Loucy (cell line): ENCODE results near the gene CSTPP1.

Experiments
- H2AFZ ChIP-seq: fragments of 200-600 bp; sonication (generic); 2 replicates; pipeline ENCODE4 v1.6.0; 2016; ENCODE audit warnings: antibody characterized with exemption, mild to moderate bottlenecking, low read length, moderate library complexity
- H3F3A ChIP-seq: fragments of 200-600 bp; 2 replicates; pipeline ENCODE4 v1.6.0; 2016; ENCODE audit warnings: antibody characterized with exemption, low read depth, mild to moderate bottlenecking
- H3K27me3 ChIP-seq: fragments of 200-600 bp; sonication (generic); 2 replicates; pipeline ENCODE4 v1.6.1; 2014; ENCODE audit warnings: low read length, mild to moderate bottlenecking; ENCODE audit not compliant: insufficient read depth, poor library complexity, severe bottlenecking
- H3K36me3 ChIP-seq: fragments of 200-600 bp; sonication (generic); 2 replicates; pipeline ENCODE4 v1.6.1; 2016; ENCODE audit warnings: low read length; ENCODE audit not compliant: insufficient read depth
- H3K4me1 ChIP-seq: fragments of 200-600 bp; sonication (generic); 2 replicates; pipeline ENCODE4 v1.5.1; 2014; ENCODE audit warnings: low read length, mild to moderate bottlenecking; ENCODE audit not compliant: insufficient read depth, poor library complexity, severe bottlenecking
- H3K4me2 ChIP-seq: fragments of 200-600 bp; sonication (generic); 2 replicates; pipeline ENCODE4 v1.6.0; 2014; ENCODE audit warnings: antibody characterized with exemption, low read length, low read depth, mild to moderate bottlenecking; ENCODE audit not compliant: poor library complexity, severe bottlenecking
- H3K4me3 ChIP-seq: fragments of 200-600 bp; sonication (generic); 2 replicates; pipeline ENCODE4 v1.5.1; 2014; ENCODE audit warnings: low read length, mild to moderate bottlenecking, mixed read lengths; ENCODE audit not compliant: poor library complexity, severe bottlenecking
- H3K79me2 ChIP-seq: fragments of 200-600 bp; sonication (generic); 2 replicates; pipeline ENCODE4 v1.6.1; 2014; ENCODE audit warnings: low read length; ENCODE audit not compliant: insufficient read depth
- H3K9ac ChIP-seq: fragments of 200-600 bp; sonication (generic); 2 replicates; pipeline ENCODE4 v1.6.0; 2014; ENCODE audit warnings: mild to moderate bottlenecking, low read depth, low read length, moderate library complexity; ENCODE audit not compliant: poor library complexity, severe bottlenecking
- H3K9me2 ChIP-seq: fragments of 200-600 bp; sonication (generic); replicated peaks from 2 replicates; pipeline ENCODE4 v1.6.1; 2016; ENCODE audit warnings: low read depth, low read length, mixed read lengths
- H3K9me3 ChIP-seq: fragments of 200-600 bp; sonication (generic); 2 replicates; pipeline ENCODE4 v1.6.1; 2014; ENCODE audit warnings: mild to moderate bottlenecking, antibody characterized with exemption, low read length, low read depth; ENCODE audit not compliant: insufficient read depth
- H4K20me1 ChIP-seq: fragments of 200-600 bp; sonication (generic); 2 replicates; pipeline ENCODE4 v1.6.0; 2014; ENCODE audit warnings: antibody characterized with exemption, low read length, mild to moderate bottlenecking; ENCODE audit not compliant: insufficient read depth, poor library complexity, severe bottlenecking
- EZH2phosphoT487 ChIP-seq: fragments of 200-600 bp; IDR thresholded peaks from 2 replicates; pipeline ENCODE4 v1.6.1; 2018; ENCODE audit warnings: antibody characterized with exemption, mild to moderate bottlenecking, moderate library complexity, borderline replicate concordance
- TF ChIP-seq, protein P1 (sequence below): fragments of 200-600 bp; sonication (generic); conservative IDR thresholded peaks from 2 replicates; pipeline ENCODE4 v1.5.1; 2014; ENCODE audit warnings: mild to moderate bottlenecking, antibody characterized with exemption, low read length

The CSTPP1 gene

DNA sequence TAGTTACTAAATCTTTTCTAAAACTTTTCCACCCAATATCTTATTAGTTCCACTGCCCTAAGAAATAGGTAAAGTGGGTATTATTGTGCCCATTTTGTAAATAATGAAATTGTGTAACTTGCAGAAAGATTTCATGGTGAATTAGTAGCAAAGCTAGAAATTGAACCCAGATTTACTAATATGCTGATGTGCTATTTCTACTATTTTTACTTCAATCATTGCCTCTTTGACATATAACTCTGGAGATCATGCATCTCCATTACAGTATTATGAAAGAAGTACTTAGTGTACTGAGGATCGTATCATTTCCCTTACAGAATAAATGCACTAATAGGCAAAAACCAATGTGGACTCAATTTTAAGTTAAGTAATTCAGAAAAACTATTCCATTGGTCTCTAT, 119.0 kb downstream of the CSTPP1 start:
- no peaks in the 10 kb centered on the region for H3K79me2 ChIP-seq
- no peaks in the 10 kb centered on the region for H3K27me3 ChIP-seq
- H3F3A ChIP-seq, result no peaks in the 10 kb centered on the region
- no peaks in the 10 kb centered on the region for H3K9me2 ChIP-seq
- H3K4me1 ChIP-seq, result peaks cover 3% of the 10 kb centered on the region
- no peak overlapping the region for H3K9ac ChIP-seq
- no peak overlapping the region for H2AFZ ChIP-seq
- H3K4me3 ChIP-seq, result no peak overlapping the region
- TF ChIP-seq, protein P1, sequence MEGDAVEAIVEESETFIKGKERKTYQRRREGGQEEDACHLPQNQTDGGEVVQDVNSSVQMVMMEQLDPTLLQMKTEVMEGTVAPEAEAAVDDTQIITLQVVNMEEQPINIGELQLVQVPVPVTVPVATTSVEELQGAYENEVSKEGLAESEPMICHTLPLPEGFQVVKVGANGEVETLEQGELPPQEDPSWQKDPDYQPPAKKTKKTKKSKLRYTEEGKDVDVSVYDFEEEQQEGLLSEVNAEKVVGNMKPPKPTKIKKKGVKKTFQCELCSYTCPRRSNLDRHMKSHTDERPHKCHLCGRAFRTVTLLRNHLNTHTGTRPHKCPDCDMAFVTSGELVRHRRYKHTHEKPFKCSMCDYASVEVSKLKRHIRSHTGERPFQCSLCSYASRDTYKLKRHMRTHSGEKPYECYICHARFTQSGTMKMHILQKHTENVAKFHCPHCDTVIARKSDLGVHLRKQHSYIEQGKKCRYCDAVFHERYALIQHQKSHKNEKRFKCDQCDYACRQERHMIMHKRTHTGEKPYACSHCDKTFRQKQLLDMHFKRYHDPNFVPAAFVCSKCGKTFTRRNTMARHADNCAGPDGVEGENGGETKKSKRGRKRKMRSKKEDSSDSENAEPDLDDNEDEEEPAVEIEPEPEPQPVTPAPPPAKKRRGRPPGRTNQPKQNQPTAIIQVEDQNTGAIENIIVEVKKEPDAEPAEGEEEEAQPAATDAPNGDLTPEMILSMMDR, result no peak
- TF ChIP-seq EZH2phosphoT487, result no peak
- no peak overlapping the region for H3K4me2 ChIP-seq
- H3K9me3 ChIP-seq, result peaks cover 7% of the 10 kb centered on the region; the same call in 1 of the 2 replicates
- peaks cover 3% of the 10 kb centered on the region; the same call in 1 of the 2 replicates for H3K36me3 ChIP-seq
- H4K20me1 ChIP-seq, result no peaks in the 10 kb centered on the region

DNA sequence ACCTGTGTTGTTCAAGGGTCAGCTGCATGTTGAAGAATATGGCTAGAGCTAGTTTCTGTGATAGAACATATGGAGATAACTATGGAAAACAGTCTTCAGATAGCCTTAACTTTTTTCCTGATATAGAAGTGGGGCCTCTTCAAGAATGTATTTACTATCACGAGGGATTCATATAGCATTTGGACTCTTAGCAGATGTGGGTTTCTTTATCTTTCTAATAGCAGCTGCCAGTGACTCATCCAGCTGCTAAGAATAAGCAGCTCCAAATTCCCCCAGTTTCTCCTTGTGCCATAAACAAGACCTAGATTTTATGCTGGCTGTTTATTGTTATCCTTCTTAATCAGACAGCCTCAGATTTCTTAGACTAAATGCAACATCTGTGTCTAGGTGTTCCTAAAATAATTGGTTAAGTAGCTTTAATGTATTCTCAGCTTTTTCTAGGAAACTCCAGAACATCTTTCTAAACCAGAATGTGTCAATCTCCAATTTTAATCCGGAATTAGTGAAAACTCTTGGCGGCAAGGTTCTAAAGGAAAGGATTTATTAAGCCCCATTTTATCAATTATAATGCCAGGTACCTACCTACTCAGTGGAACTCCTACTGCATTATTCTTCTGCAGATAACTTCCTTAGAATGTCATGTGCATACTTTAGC, 119.8 kb downstream of the CSTPP1 start:
- Histone ChIP-seq H3K4me1 (peaks cover 11% of the 10 kb centered on the region), H3K4me2 (no peak overlapping the region)

DNA sequence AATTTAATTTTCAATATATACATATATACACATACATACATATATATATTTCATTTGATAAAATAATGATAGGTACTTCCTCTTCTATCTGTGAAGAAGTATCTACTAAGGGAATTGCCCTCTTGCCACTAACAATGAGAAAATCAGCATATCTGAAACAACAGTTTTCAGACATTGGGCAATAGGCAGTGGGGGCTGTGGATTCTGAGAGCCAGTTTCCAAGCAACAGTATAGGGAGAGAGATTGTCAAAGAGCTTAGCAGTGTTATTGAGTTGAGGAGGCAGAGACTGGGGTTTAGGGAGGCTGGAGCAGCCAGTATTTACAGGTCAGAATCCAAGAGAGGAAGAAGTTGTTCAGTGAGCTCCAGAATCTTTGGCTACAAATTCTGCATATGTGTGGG, 120.8 kb downstream of the CSTPP1 start:
- no peak overlapping the region for H2AFZ ChIP-seq
- no peaks in the 10 kb centered on the region for H3K27me3 ChIP-seq
- H4K20me1 ChIP-seq, result no peaks in the 10 kb centered on the region
- no peaks in the 10 kb centered on the region for H3K79me2 ChIP-seq
- H3K36me3 ChIP-seq, result peaks cover 3% of the 10 kb centered on the region; the same call in 1 of the 2 replicates
- H3F3A ChIP-seq, result no peaks in the 10 kb centered on the region
- H3K9ac ChIP-seq, result no peak overlapping the region
- no peaks in the 10 kb centered on the region for H3K9me2 ChIP-seq
- H3K4me1 ChIP-seq, result peaks cover 18% of the 10 kb centered on the region
- H3K4me2 ChIP-seq, result no peak overlapping the region
- no peak overlapping the region for H3K4me3 ChIP-seq
- peaks cover 7% of the 10 kb centered on the region; the same call in 1 of the 2 replicates for H3K9me3 ChIP-seq
- no peak for TF ChIP-seq EZH2phosphoT487
- TF ChIP-seq, protein P1, result no peak

More for the DNA sequence above, 119.8 kb downstream of the CSTPP1 start:
- no peaks in the 10 kb centered on the region for H4K20me1 ChIP-seq
- H3K4me3 ChIP-seq, result no peak overlapping the region
- no peaks in the 10 kb centered on the region for H3K79me2 ChIP-seq
- no peaks in the 10 kb centered on the region for H3F3A ChIP-seq
- no peak overlapping the region for H3K9ac ChIP-seq
- H3K9me3 ChIP-seq, result peaks cover 7% of the 10 kb centered on the region; the same call in 1 of the 2 replicates
- H3K27me3 ChIP-seq, result no peaks in the 10 kb centered on the region
- no peak overlapping the region for H2AFZ ChIP-seq
- no peak for TF ChIP-seq EZH2phosphoT487
- TF ChIP-seq, protein P1, result no peak
- H3K36me3 ChIP-seq, result peaks cover 3% of the 10 kb centered on the region; the same call in 1 of the 2 replicates
- no peaks in the 10 kb centered on the region for H3K9me2 ChIP-seq
